RWPE2 (cell line): ENCODE data around the gene EDN2.
A peak's percentile ranks its signal among the peaks of the same experiment; 100 is the strongest.

Experiments used
- ATAC-seq: fragments of 200-7000 bp; cut with Tn5 transposase; 3 replicates; pipeline ENCODE4 v1.9.1; 2021; ENCODE audit warnings: low read depth
- DNase-seq: peaks from one replicate; pipeline ENCODE4 v3.0.0-alpha.2; 2020; ENCODE audit warnings: low spot score
- H3K27ac ChIP-seq: fragments of 450-650 bp; 2 replicates; pipeline ENCODE4 v1.5.1; 2017; ENCODE audit warnings: mild to moderate bottlenecking; ENCODE audit not compliant: poor library complexity, severe bottlenecking
- H3K27me3 ChIP-seq: fragments of 250-450 bp; sonication (Bioruptor Pico); 2 replicates; pipeline ENCODE4 v1.5.1; 2021; ENCODE audit warnings: mild to moderate bottlenecking, moderate library complexity; ENCODE audit not compliant: insufficient read depth, poor library complexity, severe bottlenecking
- H3K36me3 ChIP-seq: fragments of 250-450 bp; sonication (Bioruptor Pico); 2 replicates; pipeline ENCODE4 v1.5.1; 2020; ENCODE audit warnings: low read depth, mild to moderate bottlenecking, moderate library complexity
- H3K4me1 ChIP-seq: fragments of 250-450 bp; sonication (Bioruptor Pico); 2 replicates; pipeline ENCODE4 v1.5.1; 2021; ENCODE audit warnings: mild to moderate bottlenecking, moderate library complexity; ENCODE audit not compliant: insufficient read depth, poor library complexity, severe bottlenecking
- H3K4me3 ChIP-seq: fragments of 250-450 bp; sonication (Bioruptor Pico); 2 replicates; pipeline ENCODE4 v1.5.1; 2021; ENCODE audit warnings: mild to moderate bottlenecking, moderate library complexity; ENCODE audit not compliant: severe bottlenecking
- H3K9me3 ChIP-seq: fragments of 250-450 bp; sonication (Bioruptor Pico); 2 replicates; pipeline ENCODE4 v1.5.1; 2021; ENCODE audit warnings: mild to moderate bottlenecking, moderate library complexity; ENCODE audit not compliant: severe bottlenecking
- CTCF ChIP-seq: fragments of 450-650 bp; IDR thresholded peaks from one replicate; pipeline ENCODE4 v1.5.1; 2017; ENCODE audit warnings: mild to moderate bottlenecking, moderate library complexity; ENCODE audit not compliant: poor library complexity, severe bottlenecking

Gene EDN2

GRCh38 chr1:41496080-41497055 lies 11.9 kb upstream of the EDN2 start:
- Histone ChIP-seq H3K27me3 (no peaks in the 10 kb centered on the region), H3K4me3 (no peak overlapping the region), H3K9me3 (no peaks in the 10 kb centered on the region), H3K27ac (peak overlapping the region; percentile 71), H3K36me3 (no peaks in the 10 kb centered on the region), H3K4me1 (peaks cover 61% of the 10 kb centered on the region)
- DNase-seq, result peak; percentile 89
- no peak for TF ChIP-seq CTCF
- peak; percentile 33 for ATAC-seq

GRCh38 chr1:41495210-41495948 lies 10.9 kb upstream of the EDN2 start:
- DNase-seq (no peak), ATAC-seq (no peak)
- H3K36me3 ChIP-seq, result no peaks in the 10 kb centered on the region
- H3K4me3 ChIP-seq, result no peak overlapping the region
- peak; percentile 39 for TF ChIP-seq CTCF
- H3K9me3 ChIP-seq, result no peaks in the 10 kb centered on the region
- no peaks in the 10 kb centered on the region for H3K27me3 ChIP-seq
- H3K27ac ChIP-seq, result peak overlapping the region; percentile 71
- H3K4me1 ChIP-seq, result peaks cover 52% of the 10 kb centered on the region

- Histone ChIP-seq H3K27me3 (no peaks in the 10 kb centered on the region), H3K36me3 (no peaks in the 10 kb centered on the region), H3K27ac (peak overlapping the region; percentile 71), H3K4me3 (no peak overlapping the region), H3K9me3 (no peaks in the 10 kb centered on the region), H3K4me1 (peaks cover 44% of the 10 kb centered on the region)
- no peak for TF ChIP-seq CTCF
- ATAC-seq (no peak), DNase-seq (no peak)
These were observed 10.1 kb upstream of the EDN2 start for GRCh38 chr1:41494351-41495209.

- Histone ChIP-seq H3K4me1 (peaks cover 36% of the 10 kb centered on the region), H3K9me3 (no peaks in the 10 kb centered on the region), H3K4me3 (no peak overlapping the region), H3K27ac (peak overlapping the region; percentile 71), H3K36me3 (no peaks in the 10 kb centered on the region), H3K27me3 (no peaks in the 10 kb centered on the region)
- no peak for TF ChIP-seq CTCF
- DNase-seq (no peak), ATAC-seq (no peak)
These were observed 9.3 kb upstream of the EDN2 start for GRCh38 chr1:41493626-41494350.
